Anterior cingulate cortex (tissue), 58 donors: Measurements from ENCODE around the gene PRSS57.
"Not testable (repeated sequence)": the region's sequence is repeated elsewhere in the genome, so short reads cannot be mapped to it uniquely, and the experiment has no call there.

Experiments used
- DNase-seq, 58 donors: peaks; one replicate each; lab custom pipeline; 2025; lab: John Stamatoyannopoulos, UW

Gene PRSS57

GRCh38 chr19:699885-700284, 4.6 kb upstream of the PRSS57 start:
- DNase-seq = not testable (repeated sequence)

- DNase-seq = not testable (repeated sequence)
These were observed 3.3 kb upstream of the PRSS57 start for GRCh38 chr19:698529-698928.

- DNase-seq = no peak
These were observed 536 bp downstream of the PRSS57 start for GRCh38 chr19:694481-695351.

GRCh38 chr19:690203-690602, 5.0 kb downstream of the PRSS57 start:
- no peak for DNase-seq

- no peak for DNase-seq
These were observed 6.3 kb downstream of the PRSS57 start for GRCh38 chr19:688992-689391.

- DNase-seq = no peak
These were observed 7.0 kb downstream of the PRSS57 start for GRCh38 chr19:688214-688613.

GRCh38 chr19:687569-688166, 7.6 kb downstream of the PRSS57 start:
- no peak for DNase-seq

GRCh38 chr19:686589-687297, 8.5 kb downstream of the PRSS57 start:
- DNase-seq = no peak

- no peak for DNase-seq
These were observed 9.8 kb downstream of the PRSS57 start for GRCh38 chr19:685454-685931.

- DNase-seq = no peak
These were observed 12.5 kb downstream of the PRSS57 start for GRCh38 chr19:682678-683320.

GRCh38 chr19:681029-682019, 13.9 kb downstream of the PRSS57 start:
- DNase-seq = peak in 9 of 58 donors; percentile 43 to 87 (median 60)

- peak; percentile 55 to 100 (median 99) for DNase-seq
These were observed 14.8 kb downstream of the PRSS57 start for GRCh38 chr19:680287-681028.

- DNase-seq = peak in 35 of 58 donors; percentile 18 to 82 (median 54)
These were observed 15.6 kb downstream of the PRSS57 start for GRCh38 chr19:679418-680286.

GRCh38 chr19:678791-679388, 16.4 kb downstream of the PRSS57 start:
- DNase-seq = no peak

- peak in 2 of 58 donors; percentile 18 to 20 for DNase-seq
These were observed 17.4 kb downstream of the PRSS57 start for GRCh38 chr19:677601-678436.

GRCh38 chr19:677201-677600, 18.1 kb downstream of the PRSS57 start:
- peak in 8 of 58 donors; percentile 8 to 44 (median 19) for DNase-seq
